ENCODE data around the gene RPL6. TPM values are rescaled to one million over a fixed set of nuclear protein-coding genes. Genes with fewer than 3 reads are reported as not detected.

Gene RPL6
- total and polyA plus RNA-seq, 9 of the 15 experiments (the other 6 are each of a cell fraction or from before 2014, with no cell fraction given), result 1,519 to 3,103 (median 2,396) TPM

DNA sequence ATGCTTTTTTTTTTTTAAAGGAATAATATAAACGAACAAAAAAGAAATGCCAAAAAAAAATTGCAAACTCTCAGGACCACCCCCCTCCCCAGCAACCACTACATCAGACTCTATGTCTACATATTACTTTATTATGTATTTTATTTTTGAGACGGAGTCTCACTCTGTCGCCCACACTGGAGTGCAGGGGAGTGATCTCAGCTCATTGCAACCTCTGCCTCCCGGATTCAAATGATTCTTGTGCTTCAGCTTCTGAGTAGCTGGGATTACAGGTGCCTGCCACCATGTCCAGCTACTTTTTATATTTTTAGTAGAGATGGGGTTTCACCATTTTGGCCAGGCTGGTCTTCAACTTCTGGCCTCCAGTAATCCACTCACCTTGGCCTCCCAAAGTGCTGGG, 50.1 kb downstream of the RPL6 start (continued):
- TF ChIP-seq, protein P1, sequence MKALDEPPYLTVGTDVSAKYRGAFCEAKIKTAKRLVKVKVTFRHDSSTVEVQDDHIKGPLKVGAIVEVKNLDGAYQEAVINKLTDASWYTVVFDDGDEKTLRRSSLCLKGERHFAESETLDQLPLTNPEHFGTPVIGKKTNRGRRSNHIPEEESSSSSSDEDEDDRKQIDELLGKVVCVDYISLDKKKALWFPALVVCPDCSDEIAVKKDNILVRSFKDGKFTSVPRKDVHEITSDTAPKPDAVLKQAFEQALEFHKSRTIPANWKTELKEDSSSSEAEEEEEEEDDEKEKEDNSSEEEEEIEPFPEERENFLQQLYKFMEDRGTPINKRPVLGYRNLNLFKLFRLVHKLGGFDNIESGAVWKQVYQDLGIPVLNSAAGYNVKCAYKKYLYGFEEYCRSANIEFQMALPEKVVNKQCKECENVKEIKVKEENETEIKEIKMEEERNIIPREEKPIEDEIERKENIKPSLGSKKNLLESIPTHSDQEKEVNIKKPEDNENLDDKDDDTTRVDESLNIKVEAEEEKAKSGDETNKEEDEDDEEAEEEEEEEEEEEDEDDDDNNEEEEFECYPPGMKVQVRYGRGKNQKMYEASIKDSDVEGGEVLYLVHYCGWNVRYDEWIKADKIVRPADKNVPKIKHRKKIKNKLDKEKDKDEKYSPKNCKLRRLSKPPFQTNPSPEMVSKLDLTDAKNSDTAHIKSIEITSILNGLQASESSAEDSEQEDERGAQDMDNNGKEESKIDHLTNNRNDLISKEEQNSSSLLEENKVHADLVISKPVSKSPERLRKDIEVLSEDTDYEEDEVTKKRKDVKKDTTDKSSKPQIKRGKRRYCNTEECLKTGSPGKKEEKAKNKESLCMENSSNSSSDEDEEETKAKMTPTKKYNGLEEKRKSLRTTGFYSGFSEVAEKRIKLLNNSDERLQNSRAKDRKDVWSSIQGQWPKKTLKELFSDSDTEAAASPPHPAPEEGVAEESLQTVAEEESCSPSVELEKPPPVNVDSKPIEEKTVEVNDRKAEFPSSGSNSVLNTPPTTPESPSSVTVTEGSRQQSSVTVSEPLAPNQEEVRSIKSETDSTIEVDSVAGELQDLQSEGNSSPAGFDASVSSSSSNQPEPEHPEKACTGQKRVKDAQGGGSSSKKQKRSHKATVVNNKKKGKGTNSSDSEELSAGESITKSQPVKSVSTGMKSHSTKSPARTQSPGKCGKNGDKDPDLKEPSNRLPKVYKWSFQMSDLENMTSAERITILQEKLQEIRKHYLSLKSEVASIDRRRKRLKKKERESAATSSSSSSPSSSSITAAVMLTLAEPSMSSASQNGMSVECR (CRISPR knock-in tag; IDR thresholded peaks at IDR 0.05), result no peak
- TF ChIP-seq ZBTB1 (CRISPR knock-in tag; IDR thresholded peaks at IDR 0.05; ENCODE audit: borderline replicate concordance, low read depth) (no peak), SMC3 (conservative IDR thresholded peaks at IDR 0.05; ENCODE audit: insufficient read depth, low read depth, low read length) (no peak)

DNA sequence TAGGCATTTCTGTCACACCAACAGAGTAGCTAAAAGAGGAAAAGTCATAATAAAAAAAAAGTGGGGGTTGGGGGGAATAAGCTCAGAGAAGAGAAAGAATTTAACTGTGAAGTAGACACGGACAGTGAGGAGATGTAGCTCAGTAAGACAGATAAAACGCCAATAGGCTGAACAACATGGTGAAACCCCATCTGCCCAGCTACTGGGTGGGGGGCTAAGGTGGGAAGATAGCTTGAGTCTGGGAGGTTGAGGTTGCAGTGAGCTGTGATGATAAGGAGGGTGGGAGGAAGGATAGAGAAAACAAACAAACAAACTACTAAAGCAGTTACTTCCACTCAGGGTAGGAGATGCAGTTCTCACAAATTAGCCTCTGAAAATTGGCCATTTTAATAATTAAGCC, 52.2 kb downstream of the RPL6 start:
- no peak for FAIRE-seq
- DNase-seq (ENCODE audit: extremely low read depth in 1 of 4, low spot score in 3 of 4), result peak in 1 of 4 experiments; percentile 34
- Histone ChIP-seq H4K20me1 (replicated peaks; ENCODE audit: control insufficient read depth, insufficient read depth, low read length) (0 out of 2 replicates have a peak, but pooled peaks cover under 1% of the 10 kb centered on the region), H3K27me3 (ENCODE audit: control insufficient read depth in 2 of 2, insufficient read depth in 2 of 2, low read length in 2 of 2) (no peaks in the 10 kb centered on the region), H3K36me3 (ENCODE audit: control insufficient read depth, insufficient read depth, low read length) (no peaks in the 10 kb centered on the region), H3K79me2 (ENCODE audit: control insufficient read depth, insufficient read depth, low read length) (peaks cover 50% of the 10 kb centered on the region), H3K9me1 (ENCODE audit: control insufficient read depth, insufficient read depth, low read length) (no peaks in the 10 kb centered on the region), H2AFZ (ENCODE audit: low read depth, low read length) (no peak overlapping the region), H3K9me3 (replicated peaks; ENCODE audit: control insufficient read depth, insufficient read depth, low read depth, low read length) (no peaks in the 10 kb centered on the region), H3K4me1 (replicated peaks in 1 of 2; ENCODE audit: control insufficient read depth in 2 of 2, insufficient read depth in 2 of 2, low read length in 2 of 2) (peaks cover 26 to 36% of the 10 kb centered on the region in 2 experiments; a peak in 4 of 5 replicates), H3K4me3 (no peak overlapping the region), H3K27ac (ENCODE audit: extremely low read depth, low read depth, low read length) (peak overlapping the region; percentile 33; the same call in 2 of the 3 replicates), H3K4me2 (ENCODE audit: insufficient read depth, low read length) (peak overlapping the region; percentile 13), H3K9ac (ENCODE audit: insufficient read depth in 1 of 2, low read depth in 2 of 2, low read length in 2 of 2) (no peak overlapping the region; a peak in 1 of 4 replicates)
- ChIA-PET CTCF (ENCODE audit: low intra/inter-chr PET ratio) (no interaction called here), POLR2A (interaction anchor here (0.6 to 1.1 kb wide), 4 partner anchors 11 to 54 kb away, joined by 3 to 4 read pairs (median 3); no protein-coding TSS in a partner anchor)
- in situ Hi-C loops (cut with MboI) (no loop called here), intact Hi-C loops (cut with micrococcal nuclease) (no loop called here)
- BruUV-seq (replicated peaks), result no TSS peak
- peak; percentile 63 for ATAC-seq
- 0% methylated on average over 2 of the region's 2 CpGs for WGBS (ENCODE audit: insufficient coverage, low coverage, missing lambda C conversion rate)
- TF ChIP-seq RCOR1 (IDR thresholded peaks at IDR 0.05; ENCODE audit: borderline replicate concordance in 1 of 2, low read depth in 2 of 2, low read length in 2 of 2) (0 out of 4 replicates have a peak, but pooled peaks of 1 of the 2 experiments have one; percentile 11), CBFA2T3 (IDR thresholded peaks at IDR 0.05) (peak; percentile 70), FOXA3 (CRISPR knock-in tag; conservative IDR thresholded peaks at IDR 0.05 in 1 of 2, IDR thresholded peaks at IDR 0.05 in 1 of 2) (no peak), PML (IDR thresholded peaks at IDR 0.05; ENCODE audit: low read length) (no peak), CBFA2T2 (conservative IDR thresholded peaks at IDR 0.05) (peak; percentile 39), SMARCE1 (IDR thresholded peaks at IDR 0.05) (0 out of 2 replicates have a peak, but pooled peaks have one; percentile 36), SMARCA4 (IDR thresholded peaks at IDR 0.05) (peak; percentile 62; the same call in 1 of the 2 replicates), SMAD1 (IDR thresholded peaks at IDR 0.05; ENCODE audit: low read depth, low read length, partially characterized antibody) (no peak), DPF2 (IDR thresholded peaks at IDR 0.05) (peak; percentile 54; the same call in 1 of the 2 replicates), ARID1B (IDR thresholded peaks at IDR 0.05) (peak; percentile 66), TCF3 (CRISPR knock-in tag; IDR thresholded peaks at IDR 0.05) (peak; percentile 23; the same call in 1 of the 2 replicates), MTA2 (IDR thresholded peaks at IDR 0.05; ENCODE audit: low read depth) (peak; percentile 16; the same call in 1 of the 2 replicates), KDM1A (IDR thresholded peaks at IDR 0.05) (peak; percentile 46 to 47; a peak in 1 of 4 replicates), PCBP1 (IDR thresholded peaks at IDR 0.05; ENCODE audit: low read depth, low read length, poor library complexity, severe bottlenecking) (no peak), ZBTB7A (IDR thresholded peaks at IDR 0.05; ENCODE audit: borderline replicate concordance, control insufficient read depth, low read depth, low read length) (peak; percentile 65; the same call in 1 of the 2 replicates), CTBP1 (IDR thresholded peaks at IDR 0.05; ENCODE audit: borderline replicate concordance) (peak; percentile 16; the same call in 1 of the 2 replicates), TAL1 (IDR thresholded peaks at IDR 0.05) (peak; percentile 43; the same call in 1 of the 2 replicates)

Measured in K562 (cell line).